ENCODE data around the gene BARHL1.

The BARHL1 gene

DNA sequence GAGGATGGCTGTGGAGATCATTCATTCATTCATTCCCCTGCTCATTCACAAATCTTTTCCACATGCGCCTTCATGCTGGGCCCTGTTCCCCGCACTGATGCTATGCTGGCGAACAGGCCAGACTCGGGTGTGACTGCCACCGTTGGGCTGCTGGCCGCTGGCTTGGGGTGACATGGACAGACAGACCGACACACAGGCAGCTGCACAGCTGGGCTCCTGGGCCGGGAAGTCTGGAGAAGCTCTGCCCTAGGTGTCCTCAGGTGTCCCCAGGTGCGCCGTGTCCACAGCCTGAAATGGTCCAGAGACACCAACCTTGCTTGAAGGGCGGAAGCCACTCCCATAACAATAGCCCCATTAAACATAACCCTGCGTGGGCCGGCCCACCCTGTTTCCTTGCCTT lies 35.0 kb upstream of the BARHL1 start:
- TF ChIP-seq, protein P1, sequence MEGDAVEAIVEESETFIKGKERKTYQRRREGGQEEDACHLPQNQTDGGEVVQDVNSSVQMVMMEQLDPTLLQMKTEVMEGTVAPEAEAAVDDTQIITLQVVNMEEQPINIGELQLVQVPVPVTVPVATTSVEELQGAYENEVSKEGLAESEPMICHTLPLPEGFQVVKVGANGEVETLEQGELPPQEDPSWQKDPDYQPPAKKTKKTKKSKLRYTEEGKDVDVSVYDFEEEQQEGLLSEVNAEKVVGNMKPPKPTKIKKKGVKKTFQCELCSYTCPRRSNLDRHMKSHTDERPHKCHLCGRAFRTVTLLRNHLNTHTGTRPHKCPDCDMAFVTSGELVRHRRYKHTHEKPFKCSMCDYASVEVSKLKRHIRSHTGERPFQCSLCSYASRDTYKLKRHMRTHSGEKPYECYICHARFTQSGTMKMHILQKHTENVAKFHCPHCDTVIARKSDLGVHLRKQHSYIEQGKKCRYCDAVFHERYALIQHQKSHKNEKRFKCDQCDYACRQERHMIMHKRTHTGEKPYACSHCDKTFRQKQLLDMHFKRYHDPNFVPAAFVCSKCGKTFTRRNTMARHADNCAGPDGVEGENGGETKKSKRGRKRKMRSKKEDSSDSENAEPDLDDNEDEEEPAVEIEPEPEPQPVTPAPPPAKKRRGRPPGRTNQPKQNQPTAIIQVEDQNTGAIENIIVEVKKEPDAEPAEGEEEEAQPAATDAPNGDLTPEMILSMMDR (IDR thresholded peaks at IDR 0.05; ENCODE audit: low read depth, low read length, missing control alignments), result no peak
- H3K4me3 ChIP-seq (ENCODE audit: low read depth, low read length), result no peak overlapping the region
- DNase-seq (ENCODE audit: low read depth), result no peak

DNA sequence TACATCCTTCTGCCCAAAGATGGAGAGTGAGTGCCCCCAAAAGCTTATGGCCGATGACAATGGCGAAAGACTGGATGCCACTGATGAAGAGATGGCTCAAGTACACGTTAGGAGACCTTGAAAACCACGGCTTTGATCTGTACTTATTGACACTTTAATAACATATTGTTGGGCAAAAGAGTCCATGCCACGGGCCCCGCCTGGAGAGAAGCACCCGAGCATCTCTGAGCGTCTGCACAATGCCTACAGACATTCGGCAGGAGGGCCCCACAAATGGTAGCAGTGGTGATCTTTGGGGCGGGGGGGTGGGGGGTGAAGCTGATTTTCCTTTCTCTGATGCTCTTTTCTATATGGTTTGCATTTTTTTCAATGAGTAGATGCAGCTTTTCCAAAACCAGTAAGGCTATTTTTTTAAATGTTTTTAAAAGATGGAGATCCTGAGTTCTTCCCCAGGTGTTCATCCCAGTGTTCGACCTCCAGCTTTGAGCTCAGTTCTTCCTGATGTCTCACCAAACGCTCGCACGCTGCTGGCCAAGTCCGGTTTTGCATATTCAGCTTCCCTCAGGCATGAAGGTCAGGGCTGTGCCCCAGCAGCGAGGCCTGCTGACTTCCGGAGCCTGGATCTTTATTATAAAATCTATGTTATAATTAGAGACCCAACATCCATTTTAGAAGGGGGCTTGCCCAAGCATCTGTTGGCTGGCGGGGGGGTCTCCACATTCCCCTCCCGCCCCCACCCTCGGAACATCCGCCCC lies 34.3 kb upstream of the BARHL1 start:
- DNase-seq (ENCODE audit: low read depth), result no peak
- H3K4me3 ChIP-seq (ENCODE audit: low read depth, low read length), result no peak overlapping the region
- TF ChIP-seq, protein P1 (IDR thresholded peaks at IDR 0.05; ENCODE audit: low read depth, low read length, missing control alignments), result no peak

DNA sequence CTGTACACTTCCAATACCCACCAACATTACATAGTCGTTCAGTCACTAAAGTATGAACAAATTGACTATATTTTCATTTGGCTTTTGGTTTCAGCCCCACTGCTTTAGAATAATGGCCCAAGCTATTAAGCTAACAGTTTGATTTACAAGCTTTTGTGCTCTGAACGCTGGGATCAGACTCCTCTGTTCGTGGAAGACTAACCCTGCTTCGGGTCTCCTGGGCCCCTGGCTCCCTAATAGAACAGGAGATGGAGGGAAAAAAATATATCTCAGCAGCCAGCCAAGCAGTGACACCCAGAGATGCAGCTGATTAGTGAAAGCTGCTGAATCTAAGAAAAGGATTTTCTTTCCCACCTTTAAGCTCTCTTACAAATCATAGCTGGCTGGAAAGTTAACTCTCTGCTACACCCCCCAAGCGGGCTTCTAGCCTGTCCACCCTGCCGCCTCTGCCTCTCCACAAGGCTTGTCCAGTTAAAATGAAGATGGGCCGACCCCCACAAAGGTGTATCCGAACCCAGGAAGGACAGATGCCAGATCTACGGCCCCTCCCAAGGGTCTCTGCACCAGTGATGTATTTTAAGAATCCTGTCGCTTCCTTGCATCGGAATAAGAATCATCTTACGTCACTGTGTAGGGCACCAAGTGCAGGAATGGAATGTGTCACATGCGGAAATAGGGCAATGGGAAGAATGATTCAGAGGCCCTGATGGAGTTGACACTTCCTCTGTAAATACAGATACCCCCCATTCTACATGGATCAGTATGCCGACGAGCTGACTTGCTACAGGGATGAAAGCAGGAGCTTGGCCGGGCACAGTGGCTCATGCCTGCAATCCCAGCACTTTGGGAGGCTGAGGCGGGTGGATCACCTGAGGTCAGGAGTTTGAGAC lies 33.4 kb upstream of the BARHL1 start:
- no peak overlapping the region for H3K4me3 ChIP-seq (ENCODE audit: low read depth, low read length)
- no peak for DNase-seq (ENCODE audit: low read depth)
- TF ChIP-seq, protein P1 (IDR thresholded peaks at IDR 0.05; ENCODE audit: low read depth, low read length, missing control alignments), result no peak

DNA sequence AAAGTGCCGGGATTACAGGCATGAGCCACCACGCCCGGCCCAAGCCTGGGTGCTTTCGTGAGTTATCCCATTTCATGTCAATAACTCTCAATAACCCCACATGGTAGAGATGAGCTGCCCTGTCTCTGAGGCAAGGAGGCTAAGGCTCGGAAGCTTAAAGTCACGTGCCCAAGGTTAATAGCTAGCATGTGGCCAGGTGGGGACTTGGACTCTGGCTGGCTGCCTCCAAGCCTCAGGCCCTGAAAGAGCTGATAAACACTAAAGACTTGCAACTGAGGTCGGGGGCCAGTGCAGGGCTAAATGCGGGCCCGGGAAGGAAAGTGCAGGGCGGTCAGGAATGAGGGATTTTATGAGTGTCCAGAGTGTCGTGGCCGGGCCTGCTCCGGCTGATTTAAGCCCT lies 30.9 kb upstream of the BARHL1 start:
- TF ChIP-seq, protein P1 (IDR thresholded peaks at IDR 0.05; ENCODE audit: low read depth, low read length, missing control alignments), result no peak
- H3K4me3 ChIP-seq (ENCODE audit: low read depth, low read length), result no peak overlapping the region
- DNase-seq (ENCODE audit: low read depth), result no peak

DNA sequence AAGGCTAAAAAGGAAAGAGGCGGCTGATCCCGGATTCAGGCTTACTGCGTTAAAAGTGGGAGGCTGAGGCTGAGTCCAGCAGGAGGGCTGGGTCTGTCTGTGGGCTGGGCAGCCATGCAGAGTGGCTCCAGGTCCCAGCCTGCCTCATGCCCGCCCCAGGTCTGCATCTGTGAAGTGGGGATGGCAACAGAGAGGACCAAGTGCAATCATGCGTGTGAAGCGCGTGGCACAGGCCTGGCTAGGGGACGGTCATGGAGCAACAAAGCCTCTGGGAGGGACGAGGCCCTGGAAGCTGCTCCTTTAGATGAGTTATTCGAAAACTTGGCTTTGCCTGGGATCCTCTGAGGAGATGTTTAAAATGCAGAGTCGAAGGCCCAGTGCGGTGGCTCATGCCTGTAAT lies 30.4 kb upstream of the BARHL1 start:
- no peak for DNase-seq (ENCODE audit: low read depth)

DNA sequence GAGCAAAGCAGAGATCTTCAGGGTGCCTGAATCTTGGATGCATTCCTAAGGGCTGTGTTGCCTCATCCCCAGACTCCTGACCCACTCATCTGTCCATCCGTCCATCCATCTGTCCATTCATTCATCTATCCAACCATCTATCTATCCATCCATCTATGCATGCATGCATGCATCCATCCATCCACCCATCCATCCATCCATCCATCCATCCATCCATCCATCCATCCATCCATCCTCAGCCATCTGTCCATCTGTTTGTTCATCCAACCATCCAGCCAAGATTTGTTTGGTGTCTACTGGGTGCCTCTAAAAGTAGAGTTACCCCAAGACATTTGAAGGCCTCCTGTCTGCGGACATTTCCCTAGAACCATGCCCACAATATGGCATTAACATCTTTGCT lies 27.7 kb upstream of the BARHL1 start:
- H3K4me3 ChIP-seq (ENCODE audit: low read depth, low read length), result no peak overlapping the region
- TF ChIP-seq, protein P1 (IDR thresholded peaks at IDR 0.05; ENCODE audit: low read depth, low read length, missing control alignments), result no peak
- DNase-seq (ENCODE audit: low read depth), result no peak

More for the DNA sequence above, 30.4 kb upstream of the BARHL1 start:
- H3K4me3 ChIP-seq (ENCODE audit: low read depth, low read length), result no peak overlapping the region
- TF ChIP-seq, protein P1 (IDR thresholded peaks at IDR 0.05; ENCODE audit: low read depth, low read length, missing control alignments), result no peak

Data from GM12864 (cell line).